Erythroblast (primary cell): ENCODE data around the gene MTHFR.

Experiments
- GATA1 ChIP-seq: IDR thresholded peaks from 2 replicates; pipeline ENCODE4 v1.6.1; 2011; ENCODE audit warnings: low read depth, mild to moderate bottlenecking, control low read depth, low read length, moderate library complexity
- POLR2A ChIP-seq: IDR thresholded peaks from 2 replicates; pipeline ENCODE4 v1.6.1; 2011; ENCODE audit warnings: mild to moderate bottlenecking, low read length

- TF ChIP-seq POLR2A = no peak
- TF ChIP-seq GATA1 = no peak
These were observed 40.0 kb upstream of the MTHFR start for GRCh38 chr1:11845641-11846335.
